ENCODE results near the gene CNGB1.
"Not testable (repeated sequence)": the region's sequence is repeated elsewhere in the genome, so short reads cannot be mapped to it uniquely, and the experiment has no call there.

CNGB1 gene

GRCh38 chr16:57996406-57997175 is 25.7 kb upstream of the CNGB1 start:
- no peak for DNase-seq

- no peak for DNase-seq
These were observed 24.9 kb upstream of the CNGB1 start for GRCh38 chr16:57995721-57996405.

GRCh38 chr16:57994778-57995177 is 23.9 kb upstream of the CNGB1 start:
- DNase-seq, result peak; percentile 45

- DNase-seq, result no peak
These were observed 23.4 kb upstream of the CNGB1 start for GRCh38 chr16:57994361-57994760.

GRCh38 chr16:57993897-57994296 is 23.0 kb upstream of the CNGB1 start:
- no peak for DNase-seq

- DNase-seq, result no peak
These were observed 22.5 kb upstream of the CNGB1 start for GRCh38 chr16:57993438-57993837.

GRCh38 chr16:57992084-57992483 is 21.2 kb upstream of the CNGB1 start:
- DNase-seq, result no peak

GRCh38 chr16:57991551-57992059 is 20.7 kb upstream of the CNGB1 start:
- no peak for DNase-seq

- DNase-seq, result no peak
These were observed 18.0 kb upstream of the CNGB1 start for GRCh38 chr16:57988929-57989328.

GRCh38 chr16:57987441-57988177 is 16.7 kb upstream of the CNGB1 start:
- DNase-seq, result no peak

- no peak for DNase-seq
These were observed 15.3 kb upstream of the CNGB1 start for GRCh38 chr16:57986196-57986595.

- no peak for DNase-seq
These were observed 14.6 kb upstream of the CNGB1 start for GRCh38 chr16:57985204-57986181.

- peak; percentile 94 for DNase-seq
These were observed 13.7 kb upstream of the CNGB1 start for GRCh38 chr16:57984443-57985203.

- DNase-seq, result no peak
These were observed 11.5 kb upstream of the CNGB1 start for GRCh38 chr16:57982385-57982784.

- no peak for DNase-seq
These were observed 10.7 kb upstream of the CNGB1 start for GRCh38 chr16:57981636-57982035.

GRCh38 chr16:57979006-57979585 is 8.2 kb upstream of the CNGB1 start:
- DNase-seq, result no peak

GRCh38 chr16:57978070-57978465 is 7.1 kb upstream of the CNGB1 start:
- DNase-seq, result not testable (repeated sequence)

GRCh38 chr16:57977418-57978069 is 6.6 kb upstream of the CNGB1 start:
- no peak for DNase-seq

GRCh38 chr16:57976331-57976796 is 5.4 kb upstream of the CNGB1 start:
- no peak for DNase-seq

- DNase-seq, result no peak
These were observed 1.4 kb upstream of the CNGB1 start for GRCh38 chr16:57972306-57972705.

All from activated CD4-positive, alpha-beta T cell treated with anti-CD3 and anti-CD28 coated beads for 48 hours (primary cell).